ENCODE results near the gene ASZ1. TPM values are rescaled to one million over a fixed set of nuclear protein-coding genes. Genes with fewer than 3 reads are reported as not detected.

The ASZ1 gene
- total and polyA plus RNA-seq, 9 donors, result not detected

- H3K9me3 ChIP-seq, result no peaks in the 10 kb centered on the region
- no peaks in the 10 kb centered on the region for H3K36me3 ChIP-seq
- no peak overlapping the region for H3K4me3 ChIP-seq
- DNase-seq, result no peak
- WGBS, 3 donors, result 97% methylated on average over 3 of the region's 3 CpGs
- no peaks in the 10 kb centered on the region for H3K27me3 ChIP-seq
- no peak overlapping the region for H3K27ac ChIP-seq
- intact Hi-C loops (cut with DNase I), result no loop called here
- H3K4me1 ChIP-seq (ENCODE audit: insufficient read depth), result no peaks in the 10 kb centered on the region
- no peak for TF ChIP-seq POLR2A (IDR thresholded peaks at IDR 0.05)
- TF ChIP-seq EP300 (IDR thresholded peaks at IDR 0.05), result no peak
- TF ChIP-seq CTCF (IDR thresholded peaks at IDR 0.05), result no peak
Observed at GRCh38 chr7:117389871-117390270, 37.4 kb downstream of the ASZ1 start.

- Histone ChIP-seq H3K4me1 (ENCODE audit: insufficient read depth) (no peaks in the 10 kb centered on the region), H3K36me3 (no peaks in the 10 kb centered on the region), H3K27ac (no peak overlapping the region), H3K27me3 (no peaks in the 10 kb centered on the region), H3K9me3 (no peaks in the 10 kb centered on the region), H3K4me3 (no peak overlapping the region)
- 31 to 58% (median 31%) methylated on average over 1 of the region's 1 CpG for WGBS, 3 donors
- intact Hi-C loops (cut with DNase I), result no loop called here
- DNase-seq, result no peak
- TF ChIP-seq CTCF (IDR thresholded peaks at IDR 0.05) (no peak), EP300 (IDR thresholded peaks at IDR 0.05) (no peak), POLR2A (IDR thresholded peaks at IDR 0.05) (no peak)
Observed at GRCh38 chr7:117386110-117386706, 41.1 kb downstream of the ASZ1 start.

- no peaks in the 10 kb centered on the region for H3K4me1 ChIP-seq (ENCODE audit: insufficient read depth)
- intact Hi-C loops (cut with DNase I), result no loop called here
- no peak overlapping the region for H3K27ac ChIP-seq
- no peak overlapping the region for H3K4me3 ChIP-seq
- 46 to 55% (median 54%) methylated on average over 6 of the region's 6 CpGs for WGBS, 3 donors
- no peaks in the 10 kb centered on the region for H3K9me3 ChIP-seq
- no peaks in the 10 kb centered on the region for H3K27me3 ChIP-seq
- no peaks in the 10 kb centered on the region for H3K36me3 ChIP-seq
- DNase-seq, result no peak
- TF ChIP-seq CTCF (IDR thresholded peaks at IDR 0.05), result no peak
- no peak for TF ChIP-seq POLR2A (IDR thresholded peaks at IDR 0.05)
- TF ChIP-seq EP300 (IDR thresholded peaks at IDR 0.05), result no peak
Observed at GRCh38 chr7:117385363-117386109, 41.8 kb downstream of the ASZ1 start.

- WGBS, 3 donors, result 56 to 62% (median 58%) methylated on average over 5 of the region's 5 CpGs
- DNase-seq, result no peak
- Histone ChIP-seq H3K4me1 (ENCODE audit: insufficient read depth) (no peaks in the 10 kb centered on the region), H3K4me3 (no peak overlapping the region), H3K9me3 (no peaks in the 10 kb centered on the region), H3K27me3 (no peaks in the 10 kb centered on the region), H3K36me3 (no peaks in the 10 kb centered on the region), H3K27ac (no peak overlapping the region)
- intact Hi-C loops (cut with DNase I), result no loop called here
- TF ChIP-seq EP300 (IDR thresholded peaks at IDR 0.05), result no peak
- TF ChIP-seq POLR2A (IDR thresholded peaks at IDR 0.05), result no peak
- TF ChIP-seq CTCF (IDR thresholded peaks at IDR 0.05), result no peak
Observed at GRCh38 chr7:117384688-117385362, 42.5 kb downstream of the ASZ1 start.
